Endodermal cell (in vitro differentiated cells): ENCODE results near the gene ADGRG7. TPM values are rescaled to one million over a fixed set of nuclear protein-coding genes. Genes with fewer than 3 reads are reported as not detected.
"Not testable (repeated sequence)": the region's sequence is repeated elsewhere in the genome, so short reads cannot be mapped to it uniquely, and the experiment has no call there.

Experiments
- DNase-seq: peaks from one replicate; pipeline ENCODE4 v3.0.0-alpha.2; 2017
- H3K27ac ChIP-seq: 2 replicates; pipeline ENCODE4 v1.5.1; 2013; ENCODE audit warnings: mild to moderate bottlenecking, low read depth, low read length, moderate library complexity
- H3K27me3 ChIP-seq: 2 replicates; pipeline ENCODE4 v1.6.1; 2013; ENCODE audit warnings: mild to moderate bottlenecking, low read length, moderate library complexity; ENCODE audit not compliant: insufficient read depth, control insufficient read depth, poor library complexity, severe bottlenecking
- H3K36me3 ChIP-seq: 2 replicates; pipeline ENCODE4 v1.7.0; 2013; ENCODE audit warnings: mild to moderate bottlenecking, low read length, moderate library complexity; ENCODE audit not compliant: control insufficient read depth, insufficient read depth
- H3K4me1 ChIP-seq: one replicate; pipeline ENCODE4 v1.7.0; 2013; ENCODE audit warnings: low read length; ENCODE audit not compliant: control insufficient read depth, insufficient read depth
- H3K4me3 ChIP-seq: 2 replicates; pipeline ENCODE4 v1.5.1; 2013; ENCODE audit warnings: mild to moderate bottlenecking, low read length, moderate library complexity
- H3K9ac ChIP-seq: 2 replicates; pipeline ENCODE4 v1.6.1; 2013; ENCODE audit warnings: mild to moderate bottlenecking, low read length, moderate library complexity; ENCODE audit not compliant: poor library complexity, severe bottlenecking; ENCODE audit errors: extremely low read depth
- H3K9me3 ChIP-seq: 2 replicates; pipeline ENCODE4 v1.6.1; 2013; ENCODE audit warnings: mild to moderate bottlenecking, low read length, moderate library complexity; ENCODE audit not compliant: control insufficient read depth
- H3K27ac Mint-ChIP-seq: 2 replicates; pipeline ENCODE4 v1.8.0; 2020; ENCODE audit warnings: mixed read lengths
- H3K27me3 Mint-ChIP-seq: 2 replicates; pipeline ENCODE4 v1.8.0; 2021; ENCODE audit warnings: mild to moderate bottlenecking, mixed read lengths; ENCODE audit not compliant: insufficient read depth
- H3K36me3 Mint-ChIP-seq: 2 replicates; pipeline ENCODE4 v1.8.0; 2020; ENCODE audit warnings: low read depth, mixed read lengths
- H3K4me1 Mint-ChIP-seq: 2 replicates; pipeline ENCODE4 v1.8.0; 2020; ENCODE audit warnings: mixed read lengths
- H3K4me3 Mint-ChIP-seq: 2 replicates; pipeline ENCODE4 v1.8.0; 2020; ENCODE audit warnings: mild to moderate bottlenecking, moderate library complexity, mixed read lengths
- H3K9me3 Mint-ChIP-seq: 2 replicates; pipeline ENCODE4 v1.8.0; 2020; ENCODE audit warnings: mild to moderate bottlenecking, mixed read lengths
- WGBS, 2 experiments: methylation state at CpG; one replicate each; pipeline versions ENCODE4 v1.1.5 to v1.1.7; 2013; ENCODE audit warnings: missing lambda C conversion rate in 2 of 2, mixed read lengths in 1 of 2; ENCODE audit not compliant: insufficient coverage in 1 of 2, insufficient read length in 1 of 2; 5-methylcytosine and 5-hydroxymethylcytosine counted together
- total RNA-seq, 2 donors: library from RNA; stranded (reverse); fragmentation: NEBNext Ultra II Directional in 1 of 2; extraction: Animal tissue kit (Norgen Biotek cat#: 25700) in 1 of 2; gene quantifications; 2 replicates in 1 of 2; 3 replicates in 1 of 2; pipeline ENCODE4 v1.2.1, GENCODE V29; 2021
- TF ChIP-seq, protein P1 (sequence below): fragments of 200-600 bp; sonication (generic); conservative IDR thresholded peaks from 2 replicates; pipeline ENCODE4 v1.5.0; 2021; ENCODE audit warnings: antibody characterized with exemption, mild to moderate bottlenecking

Gene ADGRG7
- total RNA-seq, 2 donors from 2014 or later: 0.70 to 2.1 TPM

DNA sequence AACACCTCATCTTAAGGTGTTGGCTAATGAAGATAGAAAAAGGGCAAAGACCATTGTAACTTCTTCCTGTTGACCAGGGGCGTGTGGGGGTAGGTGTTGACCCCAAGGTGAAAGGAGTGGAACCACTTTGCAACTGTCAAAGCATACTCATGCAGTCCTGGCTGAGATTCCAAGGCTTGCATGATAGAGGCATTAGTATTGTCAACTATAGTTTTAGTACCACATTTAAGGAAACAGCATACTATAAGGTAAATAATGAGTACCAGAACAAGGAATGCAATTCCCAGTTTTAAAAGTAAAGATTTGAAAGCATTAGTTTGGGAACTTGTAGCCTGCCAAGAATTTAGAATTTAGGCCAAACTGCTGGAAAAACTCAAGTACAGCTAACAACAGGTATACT, 27.8 kb upstream of the ADGRG7 start:
- peaks cover 8% of the 10 kb centered on the region for H3K4me1 Mint-ChIP-seq
- Histone ChIP-seq H3K4me1 (no peaks in the 10 kb centered on the region), H3K27me3 (no peaks in the 10 kb centered on the region), H3K4me3 (no peak overlapping the region), H3K27ac (no peak overlapping the region), H3K9ac (no peak overlapping the region), H3K36me3 (no peaks in the 10 kb centered on the region), H3K9me3 (peaks cover 25% of the 10 kb centered on the region)
- no peaks in the 10 kb centered on the region for H3K27me3 Mint-ChIP-seq
- peaks cover 30% of the 10 kb centered on the region for H3K9me3 Mint-ChIP-seq
- TF ChIP-seq, protein P1, sequence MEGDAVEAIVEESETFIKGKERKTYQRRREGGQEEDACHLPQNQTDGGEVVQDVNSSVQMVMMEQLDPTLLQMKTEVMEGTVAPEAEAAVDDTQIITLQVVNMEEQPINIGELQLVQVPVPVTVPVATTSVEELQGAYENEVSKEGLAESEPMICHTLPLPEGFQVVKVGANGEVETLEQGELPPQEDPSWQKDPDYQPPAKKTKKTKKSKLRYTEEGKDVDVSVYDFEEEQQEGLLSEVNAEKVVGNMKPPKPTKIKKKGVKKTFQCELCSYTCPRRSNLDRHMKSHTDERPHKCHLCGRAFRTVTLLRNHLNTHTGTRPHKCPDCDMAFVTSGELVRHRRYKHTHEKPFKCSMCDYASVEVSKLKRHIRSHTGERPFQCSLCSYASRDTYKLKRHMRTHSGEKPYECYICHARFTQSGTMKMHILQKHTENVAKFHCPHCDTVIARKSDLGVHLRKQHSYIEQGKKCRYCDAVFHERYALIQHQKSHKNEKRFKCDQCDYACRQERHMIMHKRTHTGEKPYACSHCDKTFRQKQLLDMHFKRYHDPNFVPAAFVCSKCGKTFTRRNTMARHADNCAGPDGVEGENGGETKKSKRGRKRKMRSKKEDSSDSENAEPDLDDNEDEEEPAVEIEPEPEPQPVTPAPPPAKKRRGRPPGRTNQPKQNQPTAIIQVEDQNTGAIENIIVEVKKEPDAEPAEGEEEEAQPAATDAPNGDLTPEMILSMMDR: no peak
- H3K27ac Mint-ChIP-seq: no peak overlapping the region
- no peaks in the 10 kb centered on the region for H3K36me3 Mint-ChIP-seq
- WGBS, 2 experiments: 80 to 88% methylated on average over 1 of the region's 1 CpG
- H3K4me3 Mint-ChIP-seq: no peak overlapping the region
- DNase-seq: no peak

DNA sequence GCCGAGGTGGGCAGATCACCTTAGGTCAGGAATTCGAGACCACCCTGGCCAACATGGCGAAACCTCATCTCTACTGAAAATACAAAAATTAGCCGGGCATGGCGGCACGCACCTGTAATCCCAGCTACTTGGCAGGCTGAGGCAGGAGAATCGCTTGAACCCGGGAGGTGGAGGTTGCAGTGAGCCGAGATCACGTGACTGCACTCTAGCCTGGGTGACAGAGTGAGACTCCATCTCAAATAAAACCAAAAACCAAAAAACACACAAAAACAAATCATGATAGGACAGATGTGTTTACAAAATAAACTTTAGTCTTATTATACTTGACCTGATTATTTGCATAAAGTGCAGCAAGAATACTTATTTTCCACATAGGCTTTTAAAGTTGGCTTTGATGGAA, 27.2 kb upstream of the ADGRG7 start:
- H3K27ac ChIP-seq, H3K27me3 Mint-ChIP-seq, H3K27me3 ChIP-seq, H3K4me3 Mint-ChIP-seq, H3K9ac ChIP-seq, H3K36me3 Mint-ChIP-seq, DNase-seq, H3K27ac Mint-ChIP-seq, H3K4me1 ChIP-seq, H3K4me3 ChIP-seq, H3K4me1 Mint-ChIP-seq, H3K36me3 ChIP-seq: not testable (repeated sequence)
- peaks cover 29% of the 10 kb centered on the region for H3K9me3 ChIP-seq
- WGBS, 2 experiments: 92 to 93% methylated on average over 9 to 10 of the region's 10 CpGs
- peaks cover 32% of the 10 kb centered on the region for H3K9me3 Mint-ChIP-seq

DNA sequence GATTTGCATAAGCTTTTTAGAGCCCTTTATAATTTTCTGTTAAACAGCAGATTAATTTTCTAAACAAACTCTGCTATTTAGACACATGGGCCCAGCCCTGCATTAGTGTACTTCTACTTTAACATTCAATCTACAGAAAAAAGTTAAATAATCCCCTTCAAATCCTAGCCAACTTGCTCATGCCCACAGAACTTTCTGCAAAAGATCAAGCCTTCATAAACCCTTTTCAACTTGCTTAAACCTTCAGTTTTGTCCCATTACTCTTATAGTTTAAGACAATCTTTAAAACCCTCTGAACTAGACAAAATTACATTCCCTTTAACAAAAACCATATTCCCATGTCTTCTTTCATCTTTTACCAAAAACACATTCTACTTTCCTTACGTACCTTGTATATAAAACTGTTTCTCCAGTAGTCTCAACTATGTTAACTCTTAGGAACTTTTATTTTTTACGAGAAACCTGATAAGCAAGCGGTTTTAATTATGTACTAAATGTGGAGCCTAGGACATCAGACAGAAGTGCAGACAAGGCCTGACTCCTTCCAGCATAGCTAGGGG, 25.2 kb upstream of the ADGRG7 start:
- no peak overlapping the region for H3K9ac ChIP-seq
- H3K4me1 Mint-ChIP-seq: peaks cover 2% of the 10 kb centered on the region
- H3K27me3 Mint-ChIP-seq: no peaks in the 10 kb centered on the region
- H3K4me3 ChIP-seq: no peak overlapping the region
- TF ChIP-seq, protein P1: no peak
- no peaks in the 10 kb centered on the region for H3K4me1 ChIP-seq
- H3K27ac ChIP-seq: no peak overlapping the region
- no peaks in the 10 kb centered on the region for H3K36me3 Mint-ChIP-seq
- no peak overlapping the region for H3K27ac Mint-ChIP-seq
- peaks cover 32% of the 10 kb centered on the region for H3K9me3 Mint-ChIP-seq
- no peak for DNase-seq
- H3K9me3 ChIP-seq: peaks cover 29% of the 10 kb centered on the region
- no peaks in the 10 kb centered on the region for H3K27me3 ChIP-seq
- WGBS, 2 experiments: 92 to 100% methylated on average over 1 to 3 of the region's 3 CpGs
- no peaks in the 10 kb centered on the region for H3K36me3 ChIP-seq
- H3K4me3 Mint-ChIP-seq: no peak overlapping the region

DNA sequence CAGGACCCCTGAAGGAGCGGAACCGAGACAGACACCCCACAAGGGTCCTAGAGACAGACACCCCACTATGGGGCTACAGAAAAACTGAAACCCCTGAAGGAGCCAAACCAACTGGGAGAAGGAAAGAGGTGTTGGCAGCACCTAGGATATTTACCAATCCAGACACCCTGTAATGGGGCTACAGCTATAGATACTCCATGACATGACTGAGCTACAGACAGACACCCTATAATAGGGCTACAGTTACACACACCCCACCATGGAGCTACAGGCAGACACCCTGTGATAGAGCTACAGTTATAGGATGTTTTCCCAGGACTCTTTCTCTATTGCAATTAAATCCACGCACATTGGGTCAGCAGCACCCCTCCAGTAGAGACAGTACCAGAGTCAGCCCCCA, 22.6 kb upstream of the ADGRG7 start:
- Mint-ChIP-seq H3K27ac (no peak overlapping the region), H3K27me3 (no peaks in the 10 kb centered on the region), H3K4me3 (no peak overlapping the region), H3K9me3 (peaks cover 32% of the 10 kb centered on the region), H3K36me3 (no peaks in the 10 kb centered on the region), H3K4me1 (peaks cover 5% of the 10 kb centered on the region)
- TF ChIP-seq, protein P1: no peak
- Histone ChIP-seq H3K9ac (no peak overlapping the region), H3K27ac (no peak overlapping the region), H3K4me3 (no peak overlapping the region), H3K9me3 (peaks cover 29% of the 10 kb centered on the region), H3K36me3 (no peaks in the 10 kb centered on the region), H3K4me1 (no peaks in the 10 kb centered on the region), H3K27me3 (no peaks in the 10 kb centered on the region)
- 83 to 94% methylated on average over 1 to 3 of the region's 3 CpGs for WGBS, 2 experiments
- DNase-seq: no peak
